ENCODE data around the gene FERMT2. TPM values are rescaled to one million over a fixed set of nuclear protein-coding genes. Genes with fewer than 3 reads are reported as not detected.

Gene FERMT2
- total and polyA plus RNA-seq, 9 donors: 77.5 to 109 (median 92.2) TPM

DNA sequence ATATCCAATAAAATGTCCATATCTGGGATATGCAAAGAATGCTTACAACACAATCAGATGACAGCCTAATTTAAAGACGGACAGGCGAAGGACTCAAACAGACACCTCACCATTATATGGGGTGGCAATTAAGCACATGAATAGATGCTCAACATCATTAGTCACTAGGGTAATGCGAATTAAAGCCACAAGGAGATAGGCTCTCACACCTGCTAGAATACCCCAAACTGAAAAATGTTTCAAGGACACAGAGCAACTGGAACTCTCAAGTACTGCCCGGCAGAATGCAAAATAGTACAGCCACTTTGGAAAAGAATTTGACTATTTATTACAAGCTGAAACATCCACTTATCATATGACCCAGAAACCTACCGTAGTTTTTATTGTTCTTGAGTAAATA is 42.9 kb downstream of the FERMT2 start:
- no peak for DNase-seq
- H3K27ac ChIP-seq (ENCODE audit: low read length): no peak overlapping the region
- peaks cover 9% of the 10 kb centered on the region for H3K36me3 ChIP-seq (ENCODE audit: control insufficient read depth, insufficient read depth, low read length)
- H3K9me3 ChIP-seq (replicated peaks; ENCODE audit: control insufficient read depth, low read depth, low read length): no peaks in the 10 kb centered on the region
- H3K4me3 ChIP-seq (ENCODE audit: low read length): no peak overlapping the region
- no peaks in the 10 kb centered on the region for H3K27me3 ChIP-seq (ENCODE audit: control insufficient read depth, insufficient read depth, low read length)
- H3K4me1 ChIP-seq (ENCODE audit: control insufficient read depth, insufficient read depth, low read length): no peaks in the 10 kb centered on the region
- whole genome bisulfite sequencing (ENCODE audit: insufficient coverage): no CpG with 5 or more reads among the region's 5 CpGs

DNA sequence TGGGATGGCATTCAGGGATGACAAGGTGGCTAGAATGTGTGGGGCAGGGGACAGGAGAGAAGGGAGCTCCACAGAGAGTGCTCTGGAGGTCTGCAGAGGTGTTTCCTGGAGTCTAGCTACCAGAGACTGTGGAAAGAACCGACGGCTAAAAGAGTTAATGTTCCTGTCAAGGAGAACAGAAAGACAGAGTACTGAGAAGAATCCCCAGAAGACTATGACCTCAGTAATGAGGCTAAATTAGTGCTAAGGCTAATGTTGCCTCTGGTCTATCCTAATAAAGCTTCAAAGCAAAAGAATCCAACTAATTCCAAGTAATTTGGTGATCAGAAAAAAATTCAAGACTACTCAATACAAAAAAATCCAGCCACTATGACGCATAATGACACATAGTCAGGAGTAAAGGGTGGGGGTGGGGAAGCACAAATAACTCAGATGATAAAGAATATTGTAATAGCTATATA is 44.7 kb downstream of the FERMT2 start:
- Histone ChIP-seq H3K4me1 (ENCODE audit: control insufficient read depth, insufficient read depth, low read length) (no peaks in the 10 kb centered on the region), H3K27me3 (ENCODE audit: control insufficient read depth, insufficient read depth, low read length) (no peaks in the 10 kb centered on the region), H3K27ac (ENCODE audit: low read length) (no peak overlapping the region), H3K36me3 (ENCODE audit: control insufficient read depth, insufficient read depth, low read length) (peaks cover 17% of the 10 kb centered on the region), H3K4me3 (ENCODE audit: low read length) (no peak overlapping the region), H3K9me3 (replicated peaks; ENCODE audit: control insufficient read depth, low read depth, low read length) (no peaks in the 10 kb centered on the region)
- no peak for DNase-seq
- 20% methylated on average over 2 of the region's 3 CpGs for WGBS (ENCODE audit: insufficient coverage)

DNA sequence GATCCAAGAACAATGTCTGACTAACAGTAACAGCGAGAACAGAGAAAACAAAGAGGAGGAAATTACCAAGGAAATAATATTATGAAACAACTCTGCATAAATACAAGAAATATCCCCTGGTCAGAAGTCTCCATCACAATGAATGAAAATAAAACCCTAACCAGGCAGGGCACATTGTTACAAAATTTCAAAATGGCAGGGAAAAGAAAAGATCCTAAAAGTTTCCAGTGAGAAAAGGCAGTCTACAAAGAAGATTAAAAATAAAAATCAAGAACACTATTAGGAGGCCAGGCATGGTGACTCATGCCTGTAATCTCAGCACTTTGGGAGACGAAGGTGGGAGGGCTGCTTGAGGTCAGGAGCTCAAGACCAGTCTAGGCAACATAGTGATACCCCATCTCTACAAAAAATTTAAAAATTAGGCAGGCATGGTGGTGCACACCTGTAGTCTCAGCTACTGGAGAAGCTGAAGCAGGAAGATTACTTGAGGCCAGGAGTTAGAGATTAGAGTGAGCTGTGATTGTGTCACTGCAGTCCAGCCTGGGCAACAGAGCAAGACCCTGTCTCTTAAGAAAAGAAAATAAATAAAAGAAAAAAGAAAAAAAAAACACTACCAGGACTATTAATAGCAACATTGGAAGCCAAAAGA is 47.8 kb downstream of the FERMT2 start:
- no peak for DNase-seq
- no CpG with 5 or more reads among the region's 2 CpGs for WGBS (ENCODE audit: insufficient coverage)
- no peaks in the 10 kb centered on the region for H3K27me3 ChIP-seq (ENCODE audit: control insufficient read depth, insufficient read depth, low read length)
- no peak overlapping the region for H3K27ac ChIP-seq (ENCODE audit: low read length)
- H3K9me3 ChIP-seq (replicated peaks; ENCODE audit: control insufficient read depth, low read depth, low read length): no peaks in the 10 kb centered on the region
- H3K4me3 ChIP-seq (ENCODE audit: low read length): no peak overlapping the region
- peaks cover 13% of the 10 kb centered on the region for H3K36me3 ChIP-seq (ENCODE audit: control insufficient read depth, insufficient read depth, low read length)
- no peaks in the 10 kb centered on the region for H3K4me1 ChIP-seq (ENCODE audit: control insufficient read depth, insufficient read depth, low read length)

DNA sequence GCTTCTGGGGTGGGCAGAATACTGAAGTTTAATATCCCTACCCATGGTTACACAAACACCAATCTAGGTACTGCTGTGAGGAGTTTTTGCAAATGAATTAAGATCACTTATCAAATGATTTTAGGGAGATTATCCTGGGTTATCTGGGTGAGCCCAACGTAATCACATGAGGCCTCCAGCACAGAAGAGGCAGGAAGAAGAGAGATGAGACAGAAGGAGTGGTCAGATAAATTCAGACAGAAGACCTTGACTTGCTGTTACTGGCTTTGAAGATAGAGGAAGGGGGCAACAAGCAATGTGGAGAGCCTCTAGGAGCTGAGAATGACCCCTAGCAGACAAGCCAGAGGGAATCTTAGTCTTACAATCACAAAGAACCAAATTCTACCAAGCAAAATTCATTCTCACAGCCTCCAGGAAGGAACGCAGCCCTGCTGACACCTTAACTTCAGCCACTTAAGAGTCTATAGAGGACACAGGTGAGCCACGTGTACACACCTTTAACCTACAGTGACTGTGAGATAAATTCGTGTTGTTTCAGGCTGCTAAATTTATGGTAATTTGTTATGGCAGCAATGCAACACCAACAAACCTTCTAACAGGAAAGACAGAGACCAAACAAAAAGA is 49.4 kb downstream of the FERMT2 start:
- DNase-seq: no peak
- Histone ChIP-seq H3K36me3 (ENCODE audit: control insufficient read depth, insufficient read depth, low read length) (peaks cover 13% of the 10 kb centered on the region), H3K4me1 (ENCODE audit: control insufficient read depth, insufficient read depth, low read length) (no peaks in the 10 kb centered on the region), H3K4me3 (ENCODE audit: low read length) (no peak overlapping the region), H3K27me3 (ENCODE audit: control insufficient read depth, insufficient read depth, low read length) (no peaks in the 10 kb centered on the region), H3K27ac (ENCODE audit: low read length) (no peak overlapping the region), H3K9me3 (replicated peaks; ENCODE audit: control insufficient read depth, low read depth, low read length) (no peaks in the 10 kb centered on the region)
- 0% methylated on average over 1 of the region's 4 CpGs for WGBS (ENCODE audit: insufficient coverage)

DNA sequence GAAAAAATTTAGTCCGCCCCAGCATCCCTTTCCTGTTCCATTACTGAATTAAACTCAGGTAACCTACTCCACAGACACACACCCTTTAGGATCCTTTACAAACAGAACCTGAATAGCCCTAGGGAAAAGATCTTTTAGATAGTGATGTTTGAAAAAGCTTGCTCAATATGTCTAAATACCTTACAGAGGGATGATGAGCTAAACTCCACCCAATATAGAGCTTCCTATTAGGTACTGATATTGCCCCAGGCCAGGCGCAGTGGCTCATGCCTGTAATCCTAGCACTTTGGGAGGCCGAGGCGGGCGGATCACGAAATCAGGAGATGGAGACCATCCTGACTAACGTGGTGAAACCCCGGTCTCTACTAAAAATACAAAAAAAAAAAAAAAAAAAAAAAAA is 50.1 kb downstream of the FERMT2 start:
- no CpG with 5 or more reads among the region's 8 CpGs for WGBS (ENCODE audit: insufficient coverage)
- H3K4me3 ChIP-seq (ENCODE audit: low read length): no peak overlapping the region
- no peaks in the 10 kb centered on the region for H3K9me3 ChIP-seq (replicated peaks; ENCODE audit: control insufficient read depth, low read depth, low read length)
- H3K4me1 ChIP-seq (ENCODE audit: control insufficient read depth, insufficient read depth, low read length): no peaks in the 10 kb centered on the region
- no peak overlapping the region for H3K27ac ChIP-seq (ENCODE audit: low read length)
- H3K27me3 ChIP-seq (ENCODE audit: control insufficient read depth, insufficient read depth, low read length): no peaks in the 10 kb centered on the region
- peaks cover 13% of the 10 kb centered on the region for H3K36me3 ChIP-seq (ENCODE audit: control insufficient read depth, insufficient read depth, low read length)
- no peak for DNase-seq

DNA sequence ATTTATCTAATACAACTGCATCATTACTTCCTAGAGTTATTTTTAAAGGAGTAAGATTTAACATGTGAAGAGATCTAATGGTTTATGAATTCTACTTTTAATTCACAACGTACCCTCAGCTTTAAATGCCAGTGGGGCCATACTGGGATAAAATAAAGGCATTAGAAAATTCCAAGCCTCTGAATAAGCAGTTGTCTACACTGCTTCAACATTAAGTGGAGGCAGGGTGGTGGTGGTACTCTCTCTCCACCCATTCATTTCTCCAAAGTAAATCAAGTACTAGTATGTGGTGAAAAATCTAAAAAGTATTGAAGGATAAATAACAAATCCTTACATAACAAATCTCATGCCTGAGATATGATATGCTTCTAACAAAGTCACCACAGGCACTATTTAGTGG is 52.4 kb downstream of the FERMT2 start:
- Histone ChIP-seq H3K27me3 (ENCODE audit: control insufficient read depth, insufficient read depth, low read length) (no peaks in the 10 kb centered on the region), H3K9me3 (replicated peaks; ENCODE audit: control insufficient read depth, low read depth, low read length) (no peaks in the 10 kb centered on the region), H3K4me3 (ENCODE audit: low read length) (no peak overlapping the region), H3K4me1 (ENCODE audit: control insufficient read depth, insufficient read depth, low read length) (no peaks in the 10 kb centered on the region), H3K27ac (ENCODE audit: low read length) (no peak overlapping the region), H3K36me3 (ENCODE audit: control insufficient read depth, insufficient read depth, low read length) (peaks cover 13% of the 10 kb centered on the region)
- DNase-seq: no peak
- WGBS (ENCODE audit: insufficient coverage): no CpG with 5 or more reads among the region's 1 CpG

DNA sequence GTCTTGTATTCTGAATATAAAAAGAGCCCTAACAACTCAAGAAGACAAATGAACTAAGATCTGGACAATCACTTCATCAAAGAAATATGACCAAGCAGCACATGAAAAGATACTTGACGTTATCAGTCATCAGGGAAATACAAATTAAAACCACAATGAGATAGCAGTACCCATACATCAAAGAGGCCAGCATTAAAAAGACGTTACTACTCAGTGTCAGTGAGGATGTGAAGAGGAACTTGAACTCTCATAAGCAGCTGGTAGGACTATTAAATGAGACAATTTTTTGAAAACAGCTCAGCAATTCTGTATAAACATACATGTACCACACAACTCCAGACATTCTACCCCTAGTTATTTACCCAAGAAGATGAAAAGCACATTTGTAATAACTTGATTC is 55.9 kb downstream of the FERMT2 start:
- peaks cover 18% of the 10 kb centered on the region for H3K36me3 ChIP-seq (ENCODE audit: control insufficient read depth, insufficient read depth, low read length)
- no CpG with 5 or more reads among the region's 2 CpGs for WGBS (ENCODE audit: insufficient coverage)
- H3K27me3 ChIP-seq (ENCODE audit: control insufficient read depth, insufficient read depth, low read length): no peaks in the 10 kb centered on the region
- DNase-seq: no peak
- H3K9me3 ChIP-seq (replicated peaks; ENCODE audit: control insufficient read depth, low read depth, low read length): no peaks in the 10 kb centered on the region
- no peak overlapping the region for H3K4me3 ChIP-seq (ENCODE audit: low read length)
- no peaks in the 10 kb centered on the region for H3K4me1 ChIP-seq (ENCODE audit: control insufficient read depth, insufficient read depth, low read length)
- no peak overlapping the region for H3K27ac ChIP-seq (ENCODE audit: low read length)

DNA sequence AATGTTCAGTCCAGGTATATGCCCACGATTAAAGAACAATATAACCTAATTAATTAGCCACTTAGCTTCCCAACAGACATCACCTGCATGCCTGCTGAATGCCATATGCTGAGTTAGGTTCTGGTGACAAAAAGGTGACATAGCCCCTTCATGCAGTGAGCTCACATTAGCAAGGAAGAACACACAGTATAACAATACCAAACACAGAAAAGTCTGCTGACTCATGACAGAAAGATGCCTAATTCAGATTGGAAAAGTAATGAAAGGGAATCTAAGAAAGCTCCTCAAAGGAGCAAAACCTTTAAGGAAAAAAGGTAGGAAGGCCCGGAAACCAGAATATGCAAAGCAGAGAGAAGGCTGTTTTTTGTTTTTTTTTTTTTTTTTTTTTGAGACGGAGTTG is 59.0 kb downstream of the FERMT2 start:
- no CpG with 5 or more reads among the region's 3 CpGs for WGBS (ENCODE audit: insufficient coverage)
- peaks cover 23% of the 10 kb centered on the region for H3K36me3 ChIP-seq (ENCODE audit: control insufficient read depth, insufficient read depth, low read length)
- DNase-seq: no peak
- H3K9me3 ChIP-seq (replicated peaks; ENCODE audit: control insufficient read depth, low read depth, low read length): no peaks in the 10 kb centered on the region
- H3K4me3 ChIP-seq (ENCODE audit: low read length): no peak overlapping the region
- H3K27me3 ChIP-seq (ENCODE audit: control insufficient read depth, insufficient read depth, low read length): no peaks in the 10 kb centered on the region
- H3K27ac ChIP-seq (ENCODE audit: low read length): no peak overlapping the region
- H3K4me1 ChIP-seq (ENCODE audit: control insufficient read depth, insufficient read depth, low read length): no peaks in the 10 kb centered on the region

DNA sequence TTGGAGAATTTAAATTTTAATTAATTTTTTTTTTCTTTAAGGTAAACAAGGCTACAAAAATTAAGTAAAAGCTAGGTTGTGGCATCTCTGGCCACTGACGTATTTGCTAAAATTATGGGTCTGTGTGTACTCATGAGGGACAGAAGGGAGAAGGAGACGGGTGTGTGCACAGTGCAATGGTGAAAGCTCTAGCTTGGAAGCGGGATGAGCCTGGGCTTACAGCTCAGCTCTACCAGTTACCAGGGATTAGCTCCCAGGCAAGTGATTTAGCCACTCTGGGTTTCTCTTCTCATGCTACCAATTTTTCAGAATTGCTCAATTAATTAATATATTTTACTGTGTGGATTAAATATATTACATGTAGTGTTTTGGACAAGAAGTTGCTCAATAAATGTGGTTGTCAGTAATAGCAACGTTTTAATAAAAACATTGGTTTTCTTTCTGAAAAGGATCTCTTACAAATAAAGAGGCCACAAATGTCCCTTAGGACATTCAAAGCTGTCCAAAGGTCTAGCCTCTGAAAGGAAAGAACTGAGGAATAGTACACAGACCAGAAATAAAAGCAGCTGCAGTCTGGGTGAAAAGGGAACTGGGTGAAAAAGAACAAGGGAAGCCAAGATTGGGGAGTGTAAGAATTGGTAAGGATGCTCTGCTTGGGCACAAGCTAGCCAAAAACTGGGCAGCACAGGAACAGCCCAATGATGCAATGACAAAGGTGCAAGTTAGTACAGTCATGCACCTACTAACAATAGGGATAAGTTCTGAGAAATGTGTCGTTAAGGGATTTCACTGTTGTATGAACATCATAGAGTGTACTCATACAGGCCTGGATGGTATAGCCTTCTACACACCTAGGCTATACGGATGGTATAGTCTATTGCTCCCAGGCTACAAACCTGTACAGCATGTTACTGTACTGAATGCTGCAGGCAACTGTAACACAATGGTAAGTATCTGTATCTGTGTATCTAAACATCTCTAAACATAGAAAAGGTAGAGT is 61.7 kb downstream of the FERMT2 start:
- no peak for DNase-seq
- Histone ChIP-seq H3K9me3 (replicated peaks; ENCODE audit: control insufficient read depth, low read depth, low read length) (no peaks in the 10 kb centered on the region), H3K27me3 (ENCODE audit: control insufficient read depth, insufficient read depth, low read length) (no peaks in the 10 kb centered on the region), H3K4me3 (ENCODE audit: low read length) (no peak overlapping the region), H3K4me1 (ENCODE audit: control insufficient read depth, insufficient read depth, low read length) (no peaks in the 10 kb centered on the region), H3K27ac (ENCODE audit: low read length) (no peak overlapping the region), H3K36me3 (ENCODE audit: control insufficient read depth, insufficient read depth, low read length) (peaks cover 31% of the 10 kb centered on the region)
- WGBS (ENCODE audit: insufficient coverage): no CpG with 5 or more reads among the region's 6 CpGs

DNA sequence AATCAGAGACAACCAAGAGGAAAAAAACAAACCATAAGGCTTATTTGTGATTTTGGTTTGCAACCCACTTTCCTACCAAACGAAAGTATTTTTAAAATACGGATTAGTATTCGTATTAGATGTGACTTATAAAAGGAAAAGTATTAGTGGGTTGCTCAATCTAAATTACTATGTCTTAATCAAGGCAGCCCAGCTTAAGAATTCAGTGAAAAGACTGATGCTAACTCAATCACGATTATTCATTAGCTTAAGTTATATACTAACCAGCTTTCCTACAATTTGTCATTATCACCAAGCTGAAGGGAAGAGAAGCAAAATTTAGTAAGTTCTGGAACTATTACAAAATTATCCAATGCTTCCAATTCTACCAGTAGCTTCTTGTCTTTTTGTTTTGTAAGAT is 62.7 kb downstream of the FERMT2 start:
- Histone ChIP-seq H3K27me3 (ENCODE audit: control insufficient read depth, insufficient read depth, low read length) (no peaks in the 10 kb centered on the region), H3K4me3 (ENCODE audit: low read length) (no peak overlapping the region), H3K36me3 (ENCODE audit: control insufficient read depth, insufficient read depth, low read length) (peaks cover 35% of the 10 kb centered on the region), H3K9me3 (replicated peaks; ENCODE audit: control insufficient read depth, low read depth, low read length) (no peaks in the 10 kb centered on the region), H3K4me1 (ENCODE audit: control insufficient read depth, insufficient read depth, low read length) (no peaks in the 10 kb centered on the region), H3K27ac (ENCODE audit: low read length) (no peak overlapping the region)
- DNase-seq: no peak
- no CpG with 5 or more reads among the region's 4 CpGs for WGBS (ENCODE audit: insufficient coverage)

Measured in muscle of leg (tissue), 11 donors.